Right lobe of liver (tissue), 6 donors: ENCODE results near the gene KIAA1671. TPM values are rescaled to one million over a fixed set of nuclear protein-coding genes. Genes with fewer than 3 reads are reported as not detected.

Experiments
- ATAC-seq, 4 donors: fragments of 200-7000 bp; cut with Tn5 transposase; one replicate each; pipeline ENCODE4 v1.9.1; 2020; ENCODE audit warnings: mild to moderate bottlenecking in 4 of 4, moderate library complexity in 4 of 4
- DNase-seq, 3 donors: peaks; one replicate each; pipeline ENCODE4 v3.0.0-alpha.2; 2020
- H3K27ac ChIP-seq, 3 donors: fragments of 200-600 bp; one replicate each; pipeline ENCODE4 v1.8.0; 2022
- H3K27me3 ChIP-seq, 2 donors: fragments of 200-600 bp; one replicate each; pipeline ENCODE4 v1.8.0; 2022
- H3K36me3 ChIP-seq, 4 donors: fragments of 200-600 bp; sonication (generic) in 1 of 4; one replicate each; pipeline versions ENCODE4 v1.5.1 to v1.8.0; 2017 to 2022; ENCODE audit warnings: control low read depth in 1 of 4
- H3K4me1 ChIP-seq, 4 donors: fragments of 200-600 bp; sonication (generic) in 1 of 4; one replicate each; pipeline versions ENCODE4 v1.5.1 to v1.8.0; 2017 to 2022; ENCODE audit warnings: control low read depth in 1 of 4
- H3K4me3 ChIP-seq, 3 donors: fragments of 200-600 bp; one replicate each; pipeline ENCODE4 v1.8.0; 2022
- H3K9me3 ChIP-seq, 4 donors: fragments of 200-600 bp; sonication (generic) in 1 of 4; one replicate each; pipeline versions ENCODE4 v1.5.1 to v1.8.0; 2017 to 2022; ENCODE audit warnings: control low read depth in 1 of 4
- CTCF ChIP-seq, 4 donors: fragments of 200-600 bp in 3 of 4; fragments of 450-650 bp in 1 of 4; IDR thresholded peaks; one replicate each; pipeline versions ENCODE4 v1.5.1 to v1.8.0; 2016 to 2022; ENCODE audit warnings: antibody characterized with exemption in 4 of 4, mild to moderate bottlenecking in 2 of 4
- POLR2A ChIP-seq: fragments of 450-650 bp; IDR thresholded peaks from one replicate; pipeline ENCODE4 v1.6.1; 2017; ENCODE audit warnings: antibody characterized with exemption, mild to moderate bottlenecking
- WGBS: methylation state at CpG from one replicate; pipeline ENCODE4 v1.1.6; 2018; ENCODE audit warnings: low coverage, low lambda C conversion rate; ENCODE audit not compliant: insufficient coverage; ENCODE audit errors: missing lambda C conversion rate; 5-methylcytosine and 5-hydroxymethylcytosine counted together
- intact Hi-C, 2 donors: fragments of 100-400 bp; cut with DNase I; formaldehyde crosslinking; loops; one replicate each; pipeline versions ENCODE4 v1.11.2 to v1.14.1; 2022
- total RNA-seq, 6 experiments: library from RNA; depleted of rRNA in 2 of 6; stranded (reverse); fragments of >200 nt in 2 of 6; fragmentation: NEBNext Ultra II Directional in 3 of 6; extraction: Animal tissue kit (Norgen Biotek cat#: 25700) in 3 of 6; gene quantifications; one replicate each; pipeline versions ENCODE4 v1.1.0 to v1.2.4, GENCODE V29; 2016 to 2023
- donor health status: DM: no; HTN: yes; CAD: no.
- donor health status: DM: no; HTN: no; CAD: no.
- donor health status: DM: no; HTN: no; CAD: no.
- donor health status: DM: no; HTN: yes; CAD: no.
- donor health status: DM: no; HTN: yes; CAD: no.

The KIAA1671 gene
- total RNA-seq, 6 experiments from 2014 or later: 31.1 to 56.6 (median 39.2) TPM

GRCh38 chr22:25032066-25032465 lies 79.5 kb downstream of the KIAA1671 start:
- 83% methylated on average over 2 of the region's 2 CpGs for WGBS
- Histone ChIP-seq H3K4me1 (no peaks in the 10 kb centered on the region), H3K9me3 (no peaks in the 10 kb centered on the region), H3K27me3 (no peaks in the 10 kb centered on the region), H3K27ac (no peak overlapping the region), H3K4me3 (no peak overlapping the region), H3K36me3 (peaks cover 0 to 3% (median 0%) of the 10 kb centered on the region in 4 donors)
- DNase-seq (no peak), ATAC-seq (no peak)
- no peak for TF ChIP-seq CTCF (IDR thresholded peaks at IDR 0.05)
- no peak for TF ChIP-seq POLR2A
- intact Hi-C loops: no loop called here

GRCh38 chr22:25035715-25036114 lies 83.2 kb downstream of the KIAA1671 start:
- intact Hi-C loops: no loop called here
- Histone ChIP-seq H3K27me3 (no peaks in the 10 kb centered on the region), H3K4me1 (peaks cover 0 to 23% (median 9%) of the 10 kb centered on the region in 4 donors), H3K27ac (no peak overlapping the region), H3K9me3 (no peaks in the 10 kb centered on the region), H3K4me3 (no peak overlapping the region), H3K36me3 (no peaks in the 10 kb centered on the region)
- TF ChIP-seq POLR2A (no peak), CTCF (IDR thresholded peaks at IDR 0.05) (no peak)
- no peak for ATAC-seq
- WGBS: no CpG with 5 or more reads among the region's 2 CpGs
- no peak for DNase-seq

GRCh38 chr22:25038239-25038638 lies 85.7 kb downstream of the KIAA1671 start:
- Histone ChIP-seq H3K4me1 (peaks cover 0 to 23% (median 9%) of the 10 kb centered on the region in 4 donors), H3K36me3 (no peaks in the 10 kb centered on the region), H3K9me3 (no peaks in the 10 kb centered on the region), H3K4me3 (no peak overlapping the region), H3K27ac (peak overlapping the region in 1 of 3 donors; percentile 53), H3K27me3 (no peaks in the 10 kb centered on the region)
- ATAC-seq: peak; percentile 75 to 82 (median 80)
- 35% methylated on average over 5 of the region's 8 CpGs for WGBS
- intact Hi-C loops: no loop called here
- TF ChIP-seq CTCF (IDR thresholded peaks at IDR 0.05) (no peak), POLR2A (no peak)
- peak in 1 of 3 donors; percentile 72 for DNase-seq

- no peaks in the 10 kb centered on the region for H3K27me3 ChIP-seq
- no peak overlapping the region for H3K4me3 ChIP-seq
- no peaks in the 10 kb centered on the region for H3K9me3 ChIP-seq
- intact Hi-C loops: no loop called here
- no peak for TF ChIP-seq CTCF (IDR thresholded peaks at IDR 0.05)
- no peak for TF ChIP-seq POLR2A
- peaks cover 0 to 23% (median 9%) of the 10 kb centered on the region in 4 donors for H3K4me1 ChIP-seq
- WGBS: 81% methylated on average over 10 of the region's 15 CpGs
- no peak for DNase-seq
- peak; percentile 5 to 35 (median 21) for ATAC-seq
- H3K27ac ChIP-seq: peak overlapping the region in 1 of 3 donors; percentile 53
- no peaks in the 10 kb centered on the region for H3K36me3 ChIP-seq
These were observed 86.3 kb downstream of the KIAA1671 start for GRCh38 chr22:25038771-25039170.

- ATAC-seq: peak; percentile 73 to 92 (median 87)
- Histone ChIP-seq H3K4me1 (peaks cover 0 to 23% (median 9%) of the 10 kb centered on the region in 4 donors), H3K4me3 (no peak overlapping the region), H3K9me3 (no peaks in the 10 kb centered on the region), H3K27ac (peak overlapping the region in 1 of 3 donors; percentile 53), H3K36me3 (no peaks in the 10 kb centered on the region), H3K27me3 (no peaks in the 10 kb centered on the region)
- intact Hi-C loops: no loop called here
- WGBS: 58% methylated on average over 13 of the region's 17 CpGs
- DNase-seq: peak; percentile 59 to 94 (median 91)
- no peak for TF ChIP-seq POLR2A
- peak in 1 of 4 donors; percentile 21 for TF ChIP-seq CTCF (IDR thresholded peaks at IDR 0.05)
These were observed 86.7 kb downstream of the KIAA1671 start for GRCh38 chr22:25039255-25039654.
